ENCODE data around the gene SRGAP2B.
"Not testable (repeated sequence)": the region's sequence is repeated elsewhere in the genome, so short reads cannot be mapped to it uniquely, and the experiment has no call there.

SRGAP2B gene

DNA sequence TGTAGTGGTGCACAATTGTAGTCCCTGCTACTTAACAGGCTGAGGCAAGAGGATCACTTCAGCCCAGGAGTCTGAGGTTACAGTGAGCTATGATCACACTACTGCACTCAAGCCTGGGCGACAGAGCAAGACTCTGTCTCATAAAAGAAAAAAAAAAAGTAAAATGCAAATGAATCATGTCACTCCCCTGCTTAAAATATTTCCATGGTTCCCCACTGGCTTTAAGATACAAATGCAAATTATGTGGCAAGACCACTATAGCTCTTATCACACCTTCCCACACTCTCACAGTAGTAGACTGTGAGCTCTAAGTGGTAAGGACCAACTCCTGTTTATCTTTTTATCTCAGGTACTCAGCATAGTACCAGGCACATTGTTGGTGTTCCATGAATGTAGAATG is 53.6 kb downstream of the SRGAP2B start:
- DNase-seq = not testable (repeated sequence)

DNA sequence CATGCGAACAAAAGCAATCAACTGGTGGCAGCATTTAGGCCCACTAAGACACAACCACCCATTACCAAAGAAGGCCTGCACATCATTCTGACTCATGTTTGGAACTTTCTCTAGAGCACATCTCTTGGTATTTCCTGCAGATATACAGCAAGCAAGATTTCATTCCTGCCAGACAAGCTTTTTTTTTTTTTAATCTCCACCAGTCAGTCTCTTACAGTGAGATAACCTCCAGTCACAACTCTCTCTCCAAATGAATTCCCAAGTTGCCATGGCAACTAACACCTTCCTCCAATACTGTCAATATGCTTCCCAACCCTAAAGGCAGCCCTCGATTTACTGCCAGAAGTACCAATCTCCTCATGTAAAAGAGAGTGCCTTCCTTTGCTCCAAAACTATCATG is 59.1 kb downstream of the SRGAP2B start:
- DNase-seq = not testable (repeated sequence)

DNA sequence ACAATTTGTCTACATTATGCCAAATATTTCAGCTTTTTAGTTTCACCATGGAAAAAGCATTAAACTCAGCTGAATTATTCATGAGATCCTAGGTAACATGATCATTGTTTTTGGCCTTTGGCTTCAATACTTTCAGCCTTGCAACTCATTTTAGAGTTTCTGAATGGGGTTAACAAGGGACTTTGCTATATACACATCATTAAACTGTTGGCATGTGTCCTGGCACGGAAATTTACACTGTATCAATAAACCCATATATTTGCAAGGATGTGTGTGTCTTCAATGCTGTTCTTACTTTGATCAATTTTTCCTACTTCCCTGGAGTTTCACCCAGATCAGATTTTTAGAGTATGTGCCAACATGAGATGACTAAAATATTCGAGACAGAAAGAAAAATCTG is 61.6 kb downstream of the SRGAP2B start:
- not testable (repeated sequence) for DNase-seq

DNA sequence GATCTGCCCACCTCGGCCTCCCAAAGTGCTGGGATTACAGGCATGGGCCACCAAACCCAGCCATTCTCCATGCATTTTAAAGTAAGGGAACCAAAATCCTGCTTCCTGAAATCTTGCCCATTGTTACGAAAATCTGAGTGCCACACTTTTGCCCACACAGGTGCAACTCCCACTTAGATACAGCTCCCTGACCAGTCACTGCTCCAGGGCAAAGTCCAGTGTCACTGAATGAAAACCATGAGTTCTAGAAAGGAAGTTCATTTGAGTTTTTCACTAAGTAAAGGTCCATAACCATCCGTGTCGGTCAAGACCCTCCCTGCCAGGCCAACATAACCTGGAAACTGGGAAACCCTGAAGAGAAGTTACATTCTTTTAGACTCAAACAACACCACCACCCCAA is 67.9 kb downstream of the SRGAP2B start:
- DNase-seq = not testable (repeated sequence)

DNA sequence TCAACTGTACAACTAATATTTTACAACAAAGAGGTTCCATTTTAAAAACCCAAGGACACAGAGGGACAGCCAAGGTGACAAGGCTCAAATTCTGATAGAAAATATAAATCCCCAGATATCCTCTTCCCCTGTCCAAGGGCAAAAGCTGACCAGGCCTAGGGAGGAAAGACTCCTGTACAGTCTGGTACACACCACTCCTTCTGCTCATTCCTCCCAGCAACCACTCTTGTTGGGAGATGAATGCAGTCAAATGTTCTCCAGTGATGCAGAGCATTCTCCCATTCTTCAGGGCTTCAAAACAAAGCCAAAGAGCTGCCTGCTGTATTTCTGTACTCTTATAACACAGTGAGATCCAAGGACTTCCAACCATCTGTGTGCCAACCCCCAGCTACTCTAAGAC is 69.8 kb downstream of the SRGAP2B start:
- not testable (repeated sequence) for DNase-seq

DNA sequence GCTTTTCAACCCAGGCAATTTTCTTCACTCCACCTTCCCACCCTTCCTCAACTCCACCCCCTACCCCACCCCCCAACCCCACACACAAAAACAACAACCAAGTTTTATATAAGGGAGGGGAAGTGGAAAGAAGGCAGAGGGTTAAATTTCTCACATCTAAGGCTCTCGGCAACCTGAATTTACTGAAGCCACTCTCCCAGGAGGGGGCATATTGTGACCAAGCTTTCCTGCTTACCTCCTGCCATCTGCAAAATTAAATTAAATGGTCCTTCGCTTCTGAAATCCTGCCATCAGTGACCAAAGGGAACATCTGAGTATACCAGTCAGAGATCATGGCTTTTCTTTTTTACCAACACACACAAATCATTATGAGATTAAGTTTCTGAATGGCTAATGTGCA is 72.9 kb downstream of the SRGAP2B start:
- not testable (repeated sequence) for DNase-seq

DNA sequence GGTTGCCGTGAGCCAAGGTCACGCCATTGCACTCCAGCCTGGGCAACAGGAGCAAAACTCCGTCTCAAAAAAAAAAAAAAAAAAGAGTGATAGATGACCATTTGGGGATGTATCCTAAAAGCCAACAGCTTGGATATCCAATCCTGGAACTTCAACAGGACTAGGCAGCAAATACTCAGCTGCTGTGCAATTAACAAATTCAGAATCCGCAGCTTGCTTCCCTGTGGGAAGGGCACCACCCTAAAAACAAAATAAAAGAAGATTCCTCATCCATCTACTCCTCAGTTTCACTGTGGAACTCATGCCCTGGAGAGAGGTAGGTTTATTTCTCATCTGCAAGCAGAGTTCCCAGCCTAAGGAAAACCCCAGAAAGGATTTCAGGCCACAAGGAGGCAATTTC is 73.4 kb downstream of the SRGAP2B start:
- DNase-seq = not testable (repeated sequence)

DNA sequence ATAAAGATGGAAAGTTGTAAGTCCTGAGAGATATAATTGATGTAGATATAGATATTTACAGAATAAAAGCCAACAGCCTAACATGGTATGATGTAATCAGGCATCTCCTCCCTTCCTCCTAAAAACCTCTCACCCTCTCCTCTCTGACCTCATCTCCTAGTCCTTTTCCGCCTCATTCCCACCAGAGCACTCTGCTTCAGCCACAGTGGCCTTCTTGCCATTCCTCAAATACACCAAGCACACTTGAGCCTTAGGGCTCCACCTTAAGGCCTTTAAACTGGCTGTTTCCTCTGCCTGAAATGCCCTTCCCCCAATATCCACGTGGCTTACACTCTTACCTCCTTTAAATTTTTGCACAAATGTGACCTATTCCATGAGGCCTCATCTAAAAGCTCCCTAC is 75.4 kb downstream of the SRGAP2B start:
- not testable (repeated sequence) for DNase-seq

DNA sequence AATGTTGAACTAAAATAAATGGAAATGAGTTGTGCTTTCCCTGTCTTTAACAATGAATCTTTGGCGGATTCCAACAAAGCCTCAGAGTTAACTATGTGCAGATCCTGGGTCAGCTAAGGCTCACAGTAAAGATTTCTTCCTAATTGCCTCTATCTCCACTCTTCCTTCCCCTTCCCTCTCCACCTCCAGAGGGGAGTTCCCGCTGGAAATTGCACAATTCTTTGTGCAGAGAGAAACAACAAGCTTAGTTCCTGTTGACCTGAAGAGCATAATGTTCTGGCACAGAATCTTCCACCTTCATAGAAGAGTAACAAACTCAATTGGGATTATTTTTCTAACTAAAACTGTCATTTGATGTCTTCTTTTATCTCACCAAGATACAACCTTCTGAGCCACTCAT is 77.4 kb downstream of the SRGAP2B start:
- DNase-seq = not testable (repeated sequence)

DNA sequence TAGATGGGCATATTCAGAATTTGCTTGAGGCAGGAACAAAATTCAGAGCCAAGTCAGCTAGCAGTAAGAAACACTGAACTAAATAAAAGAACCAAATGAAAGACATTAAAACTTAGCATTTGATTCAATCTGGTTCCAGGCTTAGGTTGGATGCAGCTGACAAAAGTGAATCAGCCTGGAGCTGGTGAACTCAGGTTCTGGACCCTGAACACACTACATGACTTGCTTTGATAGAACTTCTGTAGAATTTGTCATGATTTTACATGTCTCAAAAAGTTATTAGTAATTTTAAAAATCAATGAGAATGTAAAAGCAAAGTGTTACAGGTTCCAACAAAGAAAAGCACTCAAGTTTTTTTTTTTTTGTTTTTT is 78.7 kb downstream of the SRGAP2B start:
- not testable (repeated sequence) for DNase-seq

DNA sequence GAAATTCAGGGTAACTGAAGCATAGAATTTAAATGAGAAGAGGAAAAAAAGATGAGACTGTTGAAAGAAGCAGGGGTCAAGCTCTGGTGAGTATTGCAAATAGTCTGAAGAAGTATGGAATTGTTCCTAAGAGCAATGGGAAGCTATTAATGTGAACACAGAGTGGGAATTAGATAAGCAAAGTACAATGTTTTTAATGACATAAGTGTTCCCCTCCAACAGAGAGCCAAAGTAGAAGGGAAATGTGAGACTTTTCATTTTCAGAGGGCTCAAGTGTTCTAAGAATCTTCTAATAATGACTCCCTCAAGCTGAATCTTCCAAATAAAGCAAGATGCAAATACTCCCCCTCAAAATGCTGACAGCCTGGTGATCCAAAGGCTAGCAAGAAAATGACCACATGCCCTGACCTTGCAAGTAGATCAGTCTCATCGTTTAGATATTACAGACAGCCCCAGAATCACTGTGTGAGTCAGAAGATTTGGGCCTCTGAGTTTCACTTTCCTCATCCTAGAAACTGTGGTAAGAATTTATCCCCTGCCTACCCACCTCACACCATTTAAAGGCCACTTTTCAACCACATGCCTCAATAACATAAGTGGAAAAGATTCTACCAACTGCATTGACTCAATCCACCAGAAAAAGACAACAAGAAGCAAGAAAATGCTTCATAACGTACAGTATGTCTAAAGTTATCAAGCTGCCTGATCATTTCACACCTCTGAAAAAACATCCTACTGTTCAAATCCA is 79.2 kb downstream of the SRGAP2B start:
- not testable (repeated sequence) for DNase-seq

DNA sequence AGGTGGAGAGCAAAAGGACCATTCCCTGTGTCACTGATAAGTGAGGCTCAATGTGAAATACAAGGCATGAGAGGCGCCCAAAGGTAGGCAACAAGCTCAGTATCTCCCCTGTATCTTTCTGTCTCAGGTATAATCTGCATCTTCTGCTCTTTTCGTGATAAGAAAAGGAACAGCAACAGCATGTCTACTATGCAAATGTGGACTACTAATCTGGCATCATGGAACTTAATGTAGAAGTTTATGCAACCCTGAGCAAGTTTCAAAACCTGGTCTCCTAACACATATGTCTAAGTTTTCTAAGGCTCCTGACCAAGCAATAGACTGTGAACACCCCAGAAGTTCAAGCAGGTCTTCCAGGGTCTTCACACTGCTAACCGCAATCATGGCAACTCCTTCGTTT is 81.8 kb downstream of the SRGAP2B start:
- not testable (repeated sequence) for DNase-seq

DNA sequence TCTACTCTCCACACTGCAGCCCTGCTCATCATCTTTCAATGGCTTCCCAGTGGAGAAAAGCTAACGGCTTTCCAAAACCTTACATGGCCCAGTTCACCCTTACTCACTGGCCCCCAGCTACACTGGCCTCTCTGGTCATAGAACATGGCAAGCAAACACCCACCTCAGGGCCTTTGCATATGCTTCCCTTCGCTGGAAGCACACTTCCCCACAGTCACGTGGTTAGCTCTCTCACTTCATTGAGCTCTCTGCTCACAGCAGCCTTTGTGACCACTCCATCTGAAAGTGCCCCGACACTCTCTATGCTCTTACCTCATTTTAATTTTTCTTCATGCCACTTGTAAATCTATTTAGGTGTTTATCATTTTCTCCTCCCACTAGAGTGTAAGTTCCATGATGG is 83.3 kb downstream of the SRGAP2B start:
- not testable (repeated sequence) for DNase-seq

DNA sequence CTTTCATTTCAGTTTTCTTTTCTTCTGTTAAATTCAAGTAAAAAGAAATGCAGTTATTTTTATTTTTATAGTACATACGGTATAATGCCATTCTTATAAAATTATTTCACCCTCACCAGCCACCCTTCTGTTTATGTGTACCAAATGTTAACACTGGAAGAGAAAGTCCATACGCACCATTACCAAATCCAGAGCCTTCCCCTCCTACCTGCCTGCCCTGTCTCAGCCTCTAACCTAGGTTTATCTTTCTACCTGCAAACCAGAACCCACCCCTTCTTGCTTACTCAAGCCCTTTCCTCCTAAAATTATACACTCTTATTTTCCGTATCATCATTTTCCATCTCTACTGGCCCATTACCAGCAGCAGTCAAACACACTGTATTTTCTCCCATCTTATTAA is 84.5 kb downstream of the SRGAP2B start:
- not testable (repeated sequence) for DNase-seq

DNA sequence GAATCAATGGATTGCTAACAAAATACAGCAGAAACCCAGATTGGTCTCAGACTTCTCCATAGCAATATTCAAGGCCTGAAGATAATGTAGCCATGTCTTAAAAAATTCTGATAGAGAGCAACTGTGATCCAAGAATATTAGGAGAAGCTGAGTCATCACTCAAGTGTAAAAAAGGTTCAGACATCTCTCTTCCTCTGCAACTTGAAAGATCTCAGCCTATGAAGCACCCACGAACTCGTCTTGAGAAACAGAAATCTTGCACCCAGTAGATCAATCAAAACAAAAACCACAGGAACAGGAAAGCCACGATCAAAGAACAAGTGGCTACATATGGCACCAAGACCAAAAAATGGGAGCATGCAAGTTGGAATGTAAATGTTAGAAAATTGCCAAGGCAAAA is 85.2 kb downstream of the SRGAP2B start:
- DNase-seq = not testable (repeated sequence)

DNA sequence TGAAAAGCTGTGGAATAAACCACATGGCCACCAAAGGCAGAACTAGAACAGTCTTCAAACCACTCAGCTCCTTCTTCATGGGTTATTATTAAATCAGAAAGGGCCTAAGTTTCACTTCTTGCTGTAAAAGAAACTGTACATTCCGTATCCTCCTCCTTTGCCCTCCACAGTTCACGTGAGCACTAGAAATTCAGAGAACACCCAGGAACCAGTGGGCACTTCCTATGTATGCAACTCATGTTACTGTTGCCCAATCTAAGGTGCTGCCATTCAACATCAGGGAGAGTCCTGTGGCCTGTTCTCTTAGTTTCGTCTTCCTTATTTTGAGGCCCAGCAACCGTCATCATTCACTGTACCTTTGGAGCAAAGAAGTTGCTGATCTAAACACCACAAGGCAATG is 86.7 kb downstream of the SRGAP2B start:
- DNase-seq = not testable (repeated sequence)

DNA sequence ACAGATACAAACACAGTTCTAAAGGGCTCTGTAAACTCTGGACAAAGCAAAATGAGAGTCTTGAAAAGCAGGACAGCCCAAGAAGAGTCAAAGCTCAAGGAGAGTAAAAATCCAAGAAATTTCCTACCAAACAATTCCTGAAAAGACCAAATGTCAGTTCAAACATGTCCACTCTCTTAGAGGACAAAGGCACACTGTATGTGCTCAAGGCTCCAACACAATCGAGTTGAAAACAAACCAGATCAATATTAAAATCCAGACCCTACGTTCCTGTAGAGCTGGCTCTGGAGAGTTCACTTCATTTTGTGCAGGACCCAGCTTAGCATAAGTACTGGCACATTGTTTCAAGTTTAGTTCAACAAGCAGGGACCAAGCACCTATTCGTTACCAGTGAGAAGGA is 90.0 kb downstream of the SRGAP2B start:
- not testable (repeated sequence) for DNase-seq

DNA sequence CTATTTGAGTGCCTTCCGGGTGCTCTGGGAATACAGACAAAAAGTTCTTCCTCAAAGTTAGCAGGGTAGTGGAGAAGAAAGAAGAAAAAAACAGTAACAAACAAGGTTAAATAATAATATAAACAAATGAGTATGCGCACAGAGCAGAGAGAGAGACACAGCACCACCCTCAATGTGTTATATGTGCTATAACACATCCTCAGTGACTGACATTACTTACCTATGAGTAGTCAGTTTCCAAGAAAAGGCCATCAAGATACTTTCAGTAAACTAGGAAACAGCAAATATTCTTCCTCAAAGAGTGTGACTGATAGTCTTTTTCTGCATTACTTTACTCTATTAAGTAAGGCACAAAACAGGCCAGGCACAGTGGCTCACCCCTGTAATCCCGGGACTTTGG is 93.7 kb downstream of the SRGAP2B start:
- DNase-seq = not testable (repeated sequence)

DNA sequence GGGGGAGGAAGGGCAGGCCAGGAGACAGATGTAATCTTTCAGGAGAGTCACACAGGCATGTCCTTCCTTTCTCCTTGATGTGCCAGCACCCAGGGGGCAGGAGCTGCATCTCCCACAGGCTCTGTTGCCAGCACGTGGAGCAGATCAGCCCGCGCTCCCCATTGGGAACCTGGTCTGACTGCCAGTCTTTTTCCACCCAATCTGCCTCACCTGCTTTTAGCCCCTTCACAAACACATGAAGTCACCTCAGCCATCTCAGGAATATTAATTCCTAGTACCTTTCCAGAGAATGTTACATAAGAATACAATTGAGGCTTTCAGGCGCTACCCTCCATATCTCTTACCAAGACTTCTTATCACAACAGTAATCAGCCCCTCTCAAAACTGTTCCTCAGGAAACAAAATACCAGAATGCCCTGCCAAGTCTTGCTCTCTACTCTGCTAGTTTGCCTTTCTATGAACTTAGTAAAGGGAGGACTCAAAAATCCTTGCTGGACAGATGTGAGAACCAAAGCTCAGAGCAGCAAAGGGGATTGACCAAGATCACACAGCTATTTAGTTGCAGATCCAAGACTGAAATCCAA is 94.3 kb downstream of the SRGAP2B start:
- DNase-seq = not testable (repeated sequence)

DNA sequence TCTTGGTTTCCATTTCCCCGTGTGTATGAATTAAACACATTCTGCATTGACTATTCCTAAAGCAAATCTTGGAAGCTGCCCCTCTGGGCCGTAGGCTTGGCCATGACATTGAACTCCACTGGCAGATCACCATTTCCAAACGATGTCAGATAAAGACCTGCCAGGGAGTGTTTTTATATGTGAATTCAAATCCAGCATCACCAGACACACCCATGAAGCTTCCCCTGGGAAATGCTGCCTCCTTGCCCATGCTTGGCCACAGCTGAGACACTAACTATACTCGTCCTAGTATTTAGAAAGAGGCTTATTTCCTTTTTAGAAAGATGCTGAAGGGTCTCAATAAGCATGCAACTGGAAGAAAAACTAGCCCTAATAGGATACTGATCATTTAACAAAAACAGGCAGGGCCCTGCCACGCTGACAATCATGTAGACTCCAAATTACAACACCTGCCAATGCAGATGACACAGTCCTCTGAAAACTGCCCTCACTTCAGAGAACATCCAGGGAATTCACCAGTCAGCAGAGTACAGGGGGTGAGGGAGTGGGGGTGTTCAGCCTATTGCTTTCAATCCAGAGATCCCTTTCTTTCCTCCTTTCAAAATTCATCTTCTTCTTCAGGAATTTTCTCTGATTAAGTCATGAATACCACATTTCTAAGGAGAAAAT is 94.9 kb downstream of the SRGAP2B start:
- not testable (repeated sequence) for DNase-seq

DNA sequence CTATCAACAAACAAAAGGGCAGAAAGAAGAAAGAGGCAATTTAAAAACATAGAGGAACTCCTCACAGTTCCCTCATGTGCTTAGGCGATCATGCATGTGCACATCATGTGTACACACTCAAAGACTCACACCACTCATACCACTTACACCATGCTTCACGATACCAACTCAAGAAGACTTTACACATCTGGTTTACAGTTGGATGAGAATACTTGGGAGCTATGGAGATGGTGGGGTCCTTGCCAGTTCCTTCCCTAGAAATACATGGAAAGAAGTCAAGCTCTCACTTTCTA is 96.2 kb downstream of the SRGAP2B start:
- not testable (repeated sequence) for DNase-seq

DNA sequence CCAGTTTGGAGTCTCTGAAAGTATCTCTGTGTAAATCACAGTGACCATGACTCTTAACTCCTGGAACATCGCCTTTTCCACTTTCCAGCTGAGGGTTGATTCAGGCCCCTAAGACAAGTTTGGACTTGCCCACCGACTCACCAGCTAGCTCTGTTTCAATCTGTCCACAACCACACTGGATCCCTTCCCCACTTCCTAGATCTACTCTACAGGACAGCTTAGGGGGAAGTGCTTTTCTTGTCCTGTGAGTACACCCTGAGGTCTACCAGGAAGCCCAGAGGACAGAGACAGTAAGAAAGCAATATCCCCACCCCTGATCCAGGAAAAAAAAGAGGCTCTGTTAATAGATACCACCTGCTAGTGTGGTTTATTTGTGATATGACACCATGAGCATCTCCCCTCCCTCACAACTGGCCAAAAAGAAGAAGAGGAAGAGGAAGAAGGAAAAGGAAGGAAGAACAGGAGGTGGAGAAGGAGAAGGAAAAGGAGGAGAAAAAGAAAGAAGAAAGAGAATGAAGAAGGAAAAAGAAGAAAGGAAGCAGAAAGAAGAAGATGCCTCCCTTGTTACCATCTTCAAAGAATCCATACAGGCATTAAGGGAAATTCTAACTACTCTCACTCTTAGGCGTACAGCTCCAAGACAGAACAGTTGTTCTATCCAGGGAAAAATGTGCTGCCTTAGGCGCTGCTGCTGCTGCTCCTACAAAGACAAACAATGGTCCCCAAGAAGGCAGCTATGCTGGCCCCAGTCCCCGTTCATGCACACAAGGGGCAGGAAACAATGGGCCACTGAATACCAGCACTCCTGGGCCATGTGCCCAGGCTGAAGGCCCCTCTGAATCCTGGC is 96.8 kb downstream of the SRGAP2B start:
- not testable (repeated sequence) for DNase-seq

DNA sequence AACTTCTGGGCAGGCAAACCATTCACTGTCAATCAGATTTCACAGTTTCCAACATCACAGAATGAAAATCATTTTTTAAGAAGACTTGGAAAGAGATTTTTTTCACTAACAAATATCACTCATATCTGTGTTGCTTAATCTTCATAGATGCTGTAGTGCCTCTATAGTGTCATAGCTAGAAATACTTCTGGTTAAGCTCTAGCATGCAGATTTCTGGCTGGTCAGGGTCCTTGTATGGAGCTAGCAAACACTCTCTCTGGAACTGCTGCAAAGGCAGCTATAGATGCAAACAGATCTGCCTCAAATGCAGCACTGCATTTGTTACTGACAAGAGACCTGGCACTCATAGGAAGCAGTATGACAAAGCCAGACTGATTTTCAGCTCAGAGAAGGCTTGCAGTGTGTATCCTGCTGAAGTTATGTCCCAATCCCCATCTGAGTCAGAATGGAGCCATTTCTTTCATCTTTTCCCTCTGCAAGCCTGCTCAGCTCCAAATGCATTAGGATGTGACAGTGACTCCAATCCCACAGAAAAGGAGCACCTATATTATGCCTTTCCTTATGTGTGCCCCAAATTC is 99.2 kb downstream of the SRGAP2B start:
- not testable (repeated sequence) for DNase-seq
